ENCODE data around the gene TRIP13. TPM values are rescaled to one million over a fixed set of nuclear protein-coding genes. Genes with fewer than 3 reads are reported as not detected.

Gene TRIP13
- total and polyA plus RNA-seq, 8 donors: 0.31 to 1.2 (median 0.51) TPM; not detected in 1

DNA sequence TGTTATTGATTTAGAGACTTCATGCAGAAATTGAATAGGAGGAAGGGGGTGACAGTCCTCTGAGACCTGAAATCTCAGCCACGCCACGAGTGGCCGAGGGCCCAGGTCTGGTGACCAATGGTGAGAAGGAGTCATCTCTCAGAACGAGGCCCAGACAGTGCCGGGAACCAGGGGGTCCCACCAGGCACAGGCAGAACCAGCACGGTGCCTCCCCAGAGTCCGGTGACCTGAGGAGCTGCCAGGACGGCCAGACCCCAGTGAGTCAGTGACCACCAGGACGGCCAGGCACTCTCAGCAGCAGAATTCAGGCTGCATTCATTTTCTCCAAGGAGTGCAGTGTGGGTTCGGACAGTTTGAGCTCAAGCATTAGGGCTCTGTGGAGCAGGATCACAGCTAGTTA is 72.1 kb downstream of the TRIP13 start:
- ATAC-seq: no peak
- TF ChIP-seq, protein P1, sequence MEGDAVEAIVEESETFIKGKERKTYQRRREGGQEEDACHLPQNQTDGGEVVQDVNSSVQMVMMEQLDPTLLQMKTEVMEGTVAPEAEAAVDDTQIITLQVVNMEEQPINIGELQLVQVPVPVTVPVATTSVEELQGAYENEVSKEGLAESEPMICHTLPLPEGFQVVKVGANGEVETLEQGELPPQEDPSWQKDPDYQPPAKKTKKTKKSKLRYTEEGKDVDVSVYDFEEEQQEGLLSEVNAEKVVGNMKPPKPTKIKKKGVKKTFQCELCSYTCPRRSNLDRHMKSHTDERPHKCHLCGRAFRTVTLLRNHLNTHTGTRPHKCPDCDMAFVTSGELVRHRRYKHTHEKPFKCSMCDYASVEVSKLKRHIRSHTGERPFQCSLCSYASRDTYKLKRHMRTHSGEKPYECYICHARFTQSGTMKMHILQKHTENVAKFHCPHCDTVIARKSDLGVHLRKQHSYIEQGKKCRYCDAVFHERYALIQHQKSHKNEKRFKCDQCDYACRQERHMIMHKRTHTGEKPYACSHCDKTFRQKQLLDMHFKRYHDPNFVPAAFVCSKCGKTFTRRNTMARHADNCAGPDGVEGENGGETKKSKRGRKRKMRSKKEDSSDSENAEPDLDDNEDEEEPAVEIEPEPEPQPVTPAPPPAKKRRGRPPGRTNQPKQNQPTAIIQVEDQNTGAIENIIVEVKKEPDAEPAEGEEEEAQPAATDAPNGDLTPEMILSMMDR (IDR thresholded peaks at IDR 0.05): no peak
- WGBS, 2 donors: 65 to 74% methylated on average over 10 of the region's 10 CpGs
- H3K36me3 ChIP-seq: no peaks in the 10 kb centered on the region
- no peaks in the 10 kb centered on the region for H3K9me3 ChIP-seq
- H3K27me3 ChIP-seq: no peaks in the 10 kb centered on the region
- no peak overlapping the region for H3K4me3 ChIP-seq
- no peak for DNase-seq
- no peaks in the 10 kb centered on the region for H3K4me1 ChIP-seq
- H3K27ac ChIP-seq: no peak overlapping the region
- intact Hi-C loops (cut with DNase I): no loop called here
- no peak for FAIRE-seq

DNA sequence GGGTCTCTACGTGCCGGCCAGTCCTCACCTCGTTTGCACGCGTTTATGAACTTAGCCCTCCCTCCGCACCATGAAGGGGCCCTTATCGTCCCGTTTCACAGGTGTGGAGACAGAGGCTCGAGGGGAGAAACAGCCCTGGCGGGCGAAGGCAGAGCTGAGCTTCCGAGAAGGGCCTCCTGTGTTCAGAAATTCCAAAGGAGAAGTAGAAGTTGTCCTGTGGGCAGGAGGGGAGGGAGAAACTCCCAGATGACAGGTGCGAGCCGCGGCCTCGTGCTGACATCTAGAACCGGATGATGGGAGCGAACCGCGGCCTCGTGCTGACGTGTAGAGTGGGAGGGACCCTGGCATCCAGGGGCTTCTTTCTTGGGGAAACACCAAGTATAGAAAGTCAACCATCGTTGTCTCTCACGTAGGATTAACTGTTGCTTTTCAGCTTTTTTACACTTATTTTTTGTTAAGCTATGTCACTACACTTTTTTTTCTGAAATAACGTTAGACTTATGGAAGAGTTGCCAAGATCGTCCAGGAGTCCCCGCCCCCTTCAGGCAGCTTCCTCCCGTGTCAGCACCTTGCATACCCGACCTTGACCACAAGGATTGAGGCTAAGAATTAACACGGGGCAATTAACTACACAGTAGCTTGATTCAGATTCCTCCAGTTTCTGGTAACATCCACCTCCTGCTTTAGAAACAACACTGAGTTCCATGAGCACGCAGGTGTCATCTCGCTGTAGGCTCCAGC is 73.1 kb downstream of the TRIP13 start:
- no peak overlapping the region for H3K27ac ChIP-seq
- no peaks in the 10 kb centered on the region for H3K36me3 ChIP-seq
- intact Hi-C loops (cut with DNase I): no loop called here
- 64 to 72% methylated on average over 32 of the region's 32 CpGs for WGBS, 2 donors
- ATAC-seq: no peak
- no peak for DNase-seq
- FAIRE-seq: no peak
- TF ChIP-seq, protein P1 (IDR thresholded peaks at IDR 0.05): no peak
- H3K4me1 ChIP-seq: no peaks in the 10 kb centered on the region
- H3K9me3 ChIP-seq: no peaks in the 10 kb centered on the region
- no peak overlapping the region for H3K4me3 ChIP-seq
- H3K27me3 ChIP-seq: no peaks in the 10 kb centered on the region

DNA sequence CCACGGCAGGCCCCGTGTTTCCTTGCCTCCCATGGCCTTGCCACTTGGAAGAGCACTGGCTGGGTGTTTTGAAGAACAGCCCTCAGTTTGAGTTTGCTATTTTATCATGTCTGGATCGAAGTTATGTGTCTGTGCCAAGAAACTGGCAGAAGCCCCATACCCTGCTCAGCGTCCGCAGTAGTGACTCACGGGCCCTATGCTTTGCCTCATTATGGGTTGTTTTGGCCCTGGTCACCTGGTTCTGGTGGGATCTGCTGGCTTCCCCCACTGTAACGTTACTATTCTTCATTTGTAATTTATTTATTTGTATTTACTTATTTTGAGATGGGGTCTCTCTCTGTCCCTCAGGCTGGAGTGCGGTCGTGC is 73.6 kb downstream of the TRIP13 start:
- TF ChIP-seq, protein P1 (IDR thresholded peaks at IDR 0.05): no peak
- intact Hi-C loops (cut with DNase I): no loop called here
- no peaks in the 10 kb centered on the region for H3K36me3 ChIP-seq
- DNase-seq (no peak), ATAC-seq (no peak), FAIRE-seq (no peak)
- no peak overlapping the region for H3K4me3 ChIP-seq
- no peak overlapping the region for H3K27ac ChIP-seq
- no peaks in the 10 kb centered on the region for H3K9me3 ChIP-seq
- H3K27me3 ChIP-seq: no peaks in the 10 kb centered on the region
- H3K4me1 ChIP-seq: no peaks in the 10 kb centered on the region
- 63 to 73% methylated on average over 9 of the region's 9 CpGs for whole genome bisulfite sequencing, 2 donors

DNA sequence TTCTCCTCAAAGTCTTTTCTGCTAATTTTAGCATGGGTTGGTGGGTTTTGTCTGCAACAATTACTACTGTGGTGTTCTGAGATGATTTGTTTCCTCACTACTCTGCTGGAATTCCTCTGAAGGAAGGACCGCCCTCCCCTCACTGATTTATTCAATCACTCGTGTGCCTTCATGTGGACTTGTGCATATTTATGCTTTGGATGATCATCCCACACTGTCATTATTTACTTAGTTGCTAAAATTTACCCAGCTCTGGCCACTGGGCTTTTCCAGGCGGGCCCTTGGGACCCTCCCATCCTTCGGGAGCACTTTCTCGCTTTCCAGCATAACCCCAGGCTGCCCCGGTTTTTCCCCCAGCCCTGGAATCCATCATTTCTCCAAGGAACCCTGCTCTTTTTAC is 74.3 kb downstream of the TRIP13 start:
- Histone ChIP-seq H3K36me3 (no peaks in the 10 kb centered on the region), H3K9me3 (no peaks in the 10 kb centered on the region), H3K4me1 (no peaks in the 10 kb centered on the region), H3K4me3 (no peak overlapping the region), H3K27me3 (no peaks in the 10 kb centered on the region), H3K27ac (no peak overlapping the region)
- intact Hi-C loops (cut with DNase I): no loop called here
- TF ChIP-seq, protein P1 (IDR thresholded peaks at IDR 0.05): no peak
- no peak for FAIRE-seq
- ATAC-seq: no peak
- no peak for DNase-seq
- WGBS, 2 donors: 86 to 88% methylated on average over 6 of the region's 6 CpGs

Other genes starting within 250 kb of the TRIP13 start
- 1 to 10 TPM; 2.1 to 4.3 (median 2.6) TPM for gene TPPP, start 199.5 kb upstream of the TRIP13 start, total RNA-seq
- gene TPPP, start 199.5 kb upstream of the TRIP13 start, polyA plus RNA-seq: 1 to 10 TPM; 2.7 to 6.4 TPM
- gene ZDHHC11B, start 108.2 kb upstream of the TRIP13 start, total RNA-seq: 1 to 10 TPM; 2.8 to 7.5 (median 5.0) TPM
- gene ZDHHC11B, start 108.2 kb upstream of the TRIP13 start, polyA plus RNA-seq: 10 to 100 TPM in 1 of 2 donors, 1 to 10 TPM in 1; 6.6 to 19.9 TPM
- gene ZDHHC11, start 41.9 kb upstream of the TRIP13 start, total RNA-seq: 10 to 100 TPM in 2 of 6 donors, 1 to 10 TPM in 4; 3.6 to 11.0 (median 7.8) TPM
- gene ZDHHC11, start 41.9 kb upstream of the TRIP13 start, polyA plus RNA-seq: 10 to 100 TPM in 1 of 2 donors, 1 to 10 TPM in 1; 5.4 to 18.1 TPM
- 10 to 100 TPM; 11.3 to 21.7 (median 16.8) TPM for gene BRD9, start 83 bp upstream of the TRIP13 start, total RNA-seq
- 10 to 100 TPM; 29.1 to 38.5 TPM for gene BRD9, start 83 bp upstream of the TRIP13 start, polyA plus RNA-seq
- gene NKD2, start 115.9 kb downstream of the TRIP13 start, total RNA-seq: 1 to 10 TPM; 1.8 to 8.8 (median 3.3) TPM
- 10 to 100 TPM; 13.1 to 18.6 TPM for gene NKD2, start 115.9 kb downstream of the TRIP13 start, polyA plus RNA-seq
- gene SLC12A7, start 219.2 kb downstream of the TRIP13 start, total RNA-seq: 10 to 100 TPM; 17.4 to 56.5 (median 32.1) TPM
- 10 to 100 TPM; 40.0 to 44.9 TPM for gene SLC12A7, start 219.2 kb downstream of the TRIP13 start, polyA plus RNA-seq